Retinal pigment epithelial cell (primary cell): Measurements from ENCODE around the gene TRIM40.

Experiments used
- DNase-seq: peaks from one replicate; pipeline ENCODE4 v3.0.0-alpha.2; 2010; ENCODE audit warnings: low read depth
- H3K4me3 ChIP-seq: 2 replicates; pipeline ENCODE4 v1.5.1; 2011; ENCODE audit warnings: mild to moderate bottlenecking, low read length, control low read depth, moderate library complexity
- TF ChIP-seq, protein P1 (sequence below): conservative IDR thresholded peaks from 2 replicates; pipeline ENCODE4 v1.5.1; 2011; ENCODE audit warnings: low read depth, low read length, control low read depth, inconsistent platforms

The TRIM40 gene

GRCh38 chr6:30102970-30103871 lies 32.7 kb upstream of the TRIM40 start:
- peak overlapping the region; percentile 40 for H3K4me3 ChIP-seq
- DNase-seq, result peak; percentile 36
- TF ChIP-seq, protein P1, sequence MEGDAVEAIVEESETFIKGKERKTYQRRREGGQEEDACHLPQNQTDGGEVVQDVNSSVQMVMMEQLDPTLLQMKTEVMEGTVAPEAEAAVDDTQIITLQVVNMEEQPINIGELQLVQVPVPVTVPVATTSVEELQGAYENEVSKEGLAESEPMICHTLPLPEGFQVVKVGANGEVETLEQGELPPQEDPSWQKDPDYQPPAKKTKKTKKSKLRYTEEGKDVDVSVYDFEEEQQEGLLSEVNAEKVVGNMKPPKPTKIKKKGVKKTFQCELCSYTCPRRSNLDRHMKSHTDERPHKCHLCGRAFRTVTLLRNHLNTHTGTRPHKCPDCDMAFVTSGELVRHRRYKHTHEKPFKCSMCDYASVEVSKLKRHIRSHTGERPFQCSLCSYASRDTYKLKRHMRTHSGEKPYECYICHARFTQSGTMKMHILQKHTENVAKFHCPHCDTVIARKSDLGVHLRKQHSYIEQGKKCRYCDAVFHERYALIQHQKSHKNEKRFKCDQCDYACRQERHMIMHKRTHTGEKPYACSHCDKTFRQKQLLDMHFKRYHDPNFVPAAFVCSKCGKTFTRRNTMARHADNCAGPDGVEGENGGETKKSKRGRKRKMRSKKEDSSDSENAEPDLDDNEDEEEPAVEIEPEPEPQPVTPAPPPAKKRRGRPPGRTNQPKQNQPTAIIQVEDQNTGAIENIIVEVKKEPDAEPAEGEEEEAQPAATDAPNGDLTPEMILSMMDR, result peak; percentile 91

- DNase-seq, result no peak
- TF ChIP-seq, protein P1, result no peak
- H3K4me3 ChIP-seq, result no peak overlapping the region
Measured at GRCh38 chr6:30103872-30104179, 32.1 kb upstream of the TRIM40 start.

DNA sequence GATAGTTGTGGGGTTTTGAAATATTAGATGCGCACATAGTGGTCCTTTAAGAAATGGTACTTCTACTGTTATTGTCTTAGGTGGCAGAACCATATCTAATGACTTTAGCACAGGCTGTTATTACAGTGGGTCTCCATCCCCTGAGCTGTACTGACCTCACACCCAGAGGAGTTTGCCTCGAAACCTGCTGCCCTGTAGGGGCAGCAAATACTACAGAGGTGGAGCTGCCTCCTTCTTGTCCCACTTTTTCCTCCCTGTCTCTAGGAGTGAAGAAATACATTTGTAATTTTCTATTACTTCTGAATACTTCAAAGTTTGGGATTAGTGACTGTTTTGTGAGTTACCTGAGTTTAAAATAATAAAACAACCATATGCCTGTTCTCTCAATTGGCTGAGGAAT lies 31.3 kb upstream of the TRIM40 start:
- no peak for DNase-seq
- TF ChIP-seq, protein P1, result no peak
- no peak overlapping the region for H3K4me3 ChIP-seq

DNA sequence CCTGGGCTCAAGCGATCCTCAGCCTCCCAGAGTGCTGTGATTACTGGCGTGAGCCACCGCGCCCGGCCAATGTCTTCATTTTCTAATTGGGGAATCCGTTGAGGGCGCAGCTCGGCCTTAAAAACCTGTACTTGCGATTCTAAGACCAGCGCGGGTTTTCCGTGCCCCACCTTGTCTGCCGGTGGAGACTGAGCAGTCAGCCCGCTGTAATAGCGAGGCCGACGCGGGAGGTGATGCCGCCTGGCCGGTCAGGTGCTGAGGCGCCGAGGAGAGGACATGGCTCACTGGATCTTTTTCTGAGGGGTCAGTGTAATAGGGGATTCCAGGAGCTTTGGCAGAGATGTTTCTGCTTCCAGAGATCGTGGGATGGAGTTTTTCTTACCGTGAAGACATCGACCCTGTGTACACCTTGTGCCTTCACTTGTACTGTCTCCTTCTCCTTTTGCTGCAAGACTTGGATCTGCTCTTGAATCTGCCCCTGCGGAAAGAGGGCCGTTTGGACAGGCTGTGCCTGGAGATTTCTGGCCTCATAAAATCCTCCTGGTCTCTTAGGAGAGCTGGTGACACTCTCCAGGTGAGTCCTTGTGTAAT lies 24.6 kb upstream of the TRIM40 start:
- DNase-seq, result no peak
- H3K4me3 ChIP-seq, result no peak overlapping the region
- TF ChIP-seq, protein P1, result no peak

DNA sequence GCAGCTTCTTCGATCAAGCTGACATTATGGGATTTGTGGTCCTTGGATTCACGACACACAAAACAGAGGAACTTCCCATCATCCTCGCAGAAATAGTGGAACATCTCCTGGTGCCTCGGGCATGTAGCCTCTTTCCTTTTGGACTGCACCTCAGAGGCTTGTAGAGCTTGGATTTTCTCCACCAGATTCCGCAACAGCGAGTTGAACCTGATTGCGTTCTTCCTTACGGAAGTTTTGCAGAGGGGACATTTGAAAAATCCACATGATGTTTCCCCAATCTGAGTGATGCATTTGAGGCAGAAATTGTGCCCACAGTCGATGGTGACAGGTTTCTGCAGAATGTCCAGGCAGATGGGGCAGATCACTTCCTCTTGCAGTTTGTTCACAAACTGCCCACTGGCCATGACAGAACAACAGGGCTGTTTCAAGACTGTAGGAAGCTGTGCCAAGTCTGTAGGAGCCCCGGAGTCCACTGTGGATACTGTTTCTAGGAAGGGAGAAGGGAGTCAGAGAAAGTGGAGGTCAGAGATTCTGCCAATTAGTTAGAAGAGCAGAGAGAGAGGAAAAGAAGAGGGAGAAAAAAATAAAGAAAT lies 23.4 kb upstream of the TRIM40 start:
- no peak overlapping the region for H3K4me3 ChIP-seq
- TF ChIP-seq, protein P1, result no peak
- no peak for DNase-seq

DNA sequence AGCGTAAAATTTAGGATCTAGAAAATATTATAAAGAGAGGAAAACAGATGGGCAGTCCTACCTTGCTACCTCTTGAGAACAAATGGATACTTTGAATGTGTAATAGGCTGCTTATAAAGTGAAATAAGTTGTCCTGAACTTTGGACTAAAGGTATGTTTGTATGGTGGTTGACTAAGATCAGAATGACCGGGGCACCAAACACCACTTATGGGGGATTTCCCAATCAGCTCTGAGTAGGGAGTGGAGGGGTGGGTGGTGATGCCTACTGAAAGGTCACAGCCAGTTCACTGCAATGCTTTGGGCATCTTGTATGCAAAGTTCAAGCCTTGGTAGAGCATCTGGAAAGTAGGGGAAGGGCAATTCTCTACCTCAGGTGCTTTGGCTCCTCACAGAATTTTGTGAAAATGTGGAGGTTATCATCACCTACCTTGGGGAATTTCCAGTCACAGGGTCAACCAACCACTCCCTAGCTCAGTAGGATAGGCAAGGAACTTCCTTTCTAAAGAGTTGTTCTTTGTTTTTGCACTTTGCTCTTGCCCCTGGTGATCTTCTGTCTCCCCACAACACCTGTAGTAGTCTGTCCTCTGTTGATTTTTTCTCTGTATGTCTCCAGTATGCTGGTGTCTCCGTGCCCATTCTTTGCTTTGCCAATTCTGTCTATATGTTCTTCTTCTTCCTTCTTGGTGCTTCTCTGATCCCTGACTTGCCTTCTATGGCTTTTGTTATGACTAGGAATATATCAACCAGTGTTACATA lies 22.8 kb upstream of the TRIM40 start, which contains the start of gene TRIM31:
Gene TRIM31, minus strand, starts transcription at position 88 of the 757 bp plus-strand sequence. CDS start 285 bp downstream, outside the sequence.
- DNase-seq, result no peak
- no peak within 1 kb of the TSS for H3K4me3 ChIP-seq
- TF ChIP-seq, protein P1, result no peak
